ENCODE measurements around the gene HAGHL. TPM values are rescaled to one million over a fixed set of nuclear protein-coding genes. Genes with fewer than 3 reads are reported as not detected.
A peak's percentile ranks its signal among the peaks of the same experiment; 100 is the strongest.

HAGHL gene
- total and polyA plus RNA-seq, 2 of the 8 experiments (the other 6 are each of a cell fraction or from before 2014, with no cell fraction given): 26.6 to 26.9 TPM

- H2AK5ac ChIP-seq (ENCODE audit: low read depth, low read length): 0 out of 2 replicates have a peak within 1 kb of the TSS, but pooled peaks have one; percentile 1
- FAIRE-seq (no peak), DNase-seq (ENCODE audit: low read depth in 1 of 2, low spot score in 2 of 2) (no peak)
- H4K91ac ChIP-seq (replicated peaks; ENCODE audit: insufficient read length, low read length): no peak within 1 kb of the TSS
- H3K79me1 ChIP-seq (ENCODE audit: low read depth, low read length): no peaks in the 10 kb centered on the region
- H2AFZ ChIP-seq (ENCODE audit: low read length): no peak within 1 kb of the TSS
- TF ChIP-seq POLR2A (IDR thresholded peaks at IDR 0.05; ENCODE audit: control extremely low read depth in 1 of 2, low read depth in 2 of 2, low read length in 2 of 2): no peak
- no peak for TF ChIP-seq MAX (IDR thresholded peaks at IDR 0.05)
- no peak for TF ChIP-seq CEBPB (IDR thresholded peaks at IDR 0.05; ENCODE audit: low read depth, low read length)
- no peak for TF ChIP-seq SIN3A (conservative IDR thresholded peaks at IDR 0.05 in 1 of 2, IDR thresholded peaks at IDR 0.05 in 1 of 2; ENCODE audit: low read depth in 1 of 2, low read length in 2 of 2)
- no peak for TF ChIP-seq CBX5 (IDR thresholded peaks at IDR 0.05; ENCODE audit: low read depth, low read length)
- TF ChIP-seq EGR1 (IDR thresholded peaks at IDR 0.05; ENCODE audit: borderline replicate concordance, low read depth, low read length): no peak
- TF ChIP-seq POU5F1 (IDR thresholded peaks at IDR 0.05; ENCODE audit: low read depth, low read length): no peak
- TF ChIP-seq GTF2F1 (IDR thresholded peaks at IDR 0.05; ENCODE audit: borderline replicate concordance, low read depth, low read length): no peak
- TF ChIP-seq TAF7 (optimal IDR thresholded peaks at IDR 0.05; ENCODE audit: borderline replicate concordance, low read depth, low read length): no peak
- no peak within 1 kb of the TSS for H2BK5ac ChIP-seq (ENCODE audit: low read depth, low read length)
- peaks cover 0 to 2% (median 0%) of the 10 kb centered on the region in 4 experiments; a peak in 1 of 7 replicates for H3K4me1 ChIP-seq (replicated peaks in 1 of 4; ENCODE audit: control insufficient read depth in 3 of 4, insufficient read depth in 4 of 4, low read length in 3 of 4)
- no peaks in the 10 kb centered on the region for H3K27me3 ChIP-seq (replicated peaks in 1 of 4; ENCODE audit: control insufficient read depth in 3 of 4, extremely low read depth in 1 of 4, insufficient read depth in 3 of 4, low read length in 3 of 4)
- no peak within 1 kb of the TSS for H3K4ac ChIP-seq (replicated peaks; ENCODE audit: insufficient read length, low read depth, low read length)
- CTCF ChIA-PET (ENCODE audit: partially characterized antibody): interaction anchor here (0.7 to 5.0 kb wide), 15 partner anchors 9 to 66 kb away, joined by 3 to 38 read pairs (median 5); partner anchors contain the start of gene CIAO3
- peak within 1 kb of the TSS; percentile 75; the same call in 1 of the 2 replicates for H4K8ac ChIP-seq (ENCODE audit: extremely low read depth, insufficient read depth, low read length)
- no peak within 1 kb of the TSS for H3K56ac ChIP-seq (replicated peaks; ENCODE audit: insufficient read length, low read depth, low read length)
- no peaks in the 10 kb centered on the region for H3K79me2 ChIP-seq (ENCODE audit: control insufficient read depth in 1 of 2, insufficient read depth in 2 of 2, low read length in 2 of 2)
- H2BK120ac ChIP-seq (replicated peaks; ENCODE audit: low read depth, low read length): no peak within 1 kb of the TSS
- H2BK20ac ChIP-seq (ENCODE audit: low read length): no peak within 1 kb of the TSS
- H2BK15ac ChIP-seq (ENCODE audit: low read length): no peak within 1 kb of the TSS
- H3K27ac ChIP-seq (ENCODE audit: low read depth, low read length): no peak within 1 kb of the TSS
- WGBS, 2 experiments (ENCODE audit: extremely low coverage in 1 of 2, insufficient coverage in 1 of 2, insufficient read length in 1 of 2, insufficient replicate concordance in 2 of 2, low coverage in 1 of 2, low lambda C conversion rate in 2 of 2, missing lambda C conversion rate in 1 of 2): 89% methylated on average over 36 of the region's 37 CpGs; no CpG with 5 or more reads in 1 of the 2 experiments
- H3K9me3 ChIP-seq (ENCODE audit: insufficient read depth in 2 of 2, low read depth in 1 of 2, low read length in 1 of 2): 0 out of 4 replicates have a peak, but pooled peaks cover 0 to 3% of the 10 kb centered on the region in 2 experiments
- no peaks in the 10 kb centered on the region for H3K36me3 ChIP-seq (ENCODE audit: control insufficient read depth in 2 of 4, insufficient read depth in 4 of 4, low read length in 3 of 4)
- POLR2A ChIA-PET (ENCODE audit: partially characterized antibody): interaction anchor here (0.6 to 2.9 kb wide), 10 partner anchors 8 to 176 kb away, joined by 3 to 9 read pairs (median 6); partner anchors contain the start of genes ANTKMT and CIAO3
- no peak within 1 kb of the TSS for H3K23ac ChIP-seq (ENCODE audit: insufficient read length)
- no peak within 1 kb of the TSS; the same call in 1 of the 2 replicates for H3K18ac ChIP-seq (ENCODE audit: extremely low read depth, low read length)
- H3K4me3 ChIP-seq (ENCODE audit: extremely low read depth in 1 of 4, insufficient read depth in 2 of 4, low read depth in 3 of 4, low read length in 4 of 4): no peak within 1 kb of the TSS
- no peak within 1 kb of the TSS for H2BK12ac ChIP-seq (ENCODE audit: low read depth, low read length)
- H4K5ac ChIP-seq (ENCODE audit: insufficient read length, low read depth, low read length): no peak within 1 kb of the TSS
- H3K4me2 ChIP-seq (ENCODE audit: insufficient read depth in 1 of 2, low read depth in 2 of 2, low read length in 2 of 2): no peak within 1 kb of the TSS
- H3K23me2 ChIP-seq (ENCODE audit: low read depth, low read length): no peaks in the 10 kb centered on the region
- H3K14ac ChIP-seq (ENCODE audit: insufficient read length): no peak within 1 kb of the TSS
- no peaks in the 10 kb centered on the region for H4K20me1 ChIP-seq (replicated peaks in 1 of 2; ENCODE audit: control insufficient read depth in 1 of 2, insufficient read depth in 2 of 2, low read length in 2 of 2)
- no peak within 1 kb of the TSS for H3K9ac ChIP-seq (replicated peaks in 1 of 4; ENCODE audit: extremely low read depth in 1 of 4, low read depth in 3 of 4, low read length in 3 of 4)
Measured at GRCh38 chr16:760545-761343, 33.8 kb downstream of the HAGHL start, which contains the start of gene MSLN. MSLN (plus strand) TSS chr16:760734; CDS start chr16:762681, 1,947 bp downstream.

All from H1 (cell line).